ENCODE measurements around the gene RSPH3.
"Not testable (repeated sequence)": the region's sequence is repeated elsewhere in the genome, so short reads cannot be mapped to it uniquely, and the experiment has no call there.

The RSPH3 gene

GRCh38 chr6:159023893-159024292 lies 23.9 kb upstream of the RSPH3 start:
- no peak for DNase-seq (ENCODE audit: low read depth)

GRCh38 chr6:159020011-159020410 lies 20.0 kb upstream of the RSPH3 start:
- no peak for DNase-seq (ENCODE audit: low read depth)

- no peak for DNase-seq (ENCODE audit: low read depth)
Measured at GRCh38 chr6:159017757-159018559, 18.0 kb upstream of the RSPH3 start.

- no peak for DNase-seq (ENCODE audit: low read depth)
Measured at GRCh38 chr6:159014406-159014805, 14.4 kb upstream of the RSPH3 start.

- DNase-seq (ENCODE audit: low read depth): no peak
Measured at GRCh38 chr6:159013229-159013628, 13.2 kb upstream of the RSPH3 start.

- DNase-seq (ENCODE audit: low read depth): no peak
Measured at GRCh38 chr6:159012201-159012600, 12.2 kb upstream of the RSPH3 start.

- not testable (repeated sequence) for DNase-seq (ENCODE audit: low read depth)
Measured at GRCh38 chr6:159010037-159010612, 10.1 kb upstream of the RSPH3 start.

- no peak for DNase-seq (ENCODE audit: low read depth)
Measured at GRCh38 chr6:159008656-159009288, 8.8 kb upstream of the RSPH3 start.

GRCh38 chr6:159007510-159007909 lies 7.5 kb upstream of the RSPH3 start:
- no peak for DNase-seq (ENCODE audit: low read depth)

GRCh38 chr6:159005436-159005835 lies 5.4 kb upstream of the RSPH3 start:
- DNase-seq (ENCODE audit: low read depth): no peak

- no peak for DNase-seq (ENCODE audit: low read depth)
Measured at GRCh38 chr6:159004592-159004991, 4.6 kb upstream of the RSPH3 start.

- DNase-seq (ENCODE audit: low read depth): no peak
Measured at GRCh38 chr6:159002432-159003155, 2.6 kb upstream of the RSPH3 start.

GRCh38 chr6:158999154-158999665 lies 792 bp downstream of the RSPH3 start:
- no peak for DNase-seq (ENCODE audit: low read depth)

- no peak for DNase-seq (ENCODE audit: low read depth)
Measured at GRCh38 chr6:158996856-158997255, 3.1 kb downstream of the RSPH3 start.

GRCh38 chr6:158993639-158994038 lies 6.4 kb downstream of the RSPH3 start:
- no peak for DNase-seq (ENCODE audit: low read depth)

GRCh38 chr6:158991017-158991723 lies 8.8 kb downstream of the RSPH3 start:
- DNase-seq (ENCODE audit: low read depth): no peak

GRCh38 chr6:158989711-158990110 lies 10.3 kb downstream of the RSPH3 start:
- DNase-seq (ENCODE audit: low read depth): not testable (repeated sequence)

GRCh38 chr6:158988477-158988876 lies 11.5 kb downstream of the RSPH3 start:
- no peak for DNase-seq (ENCODE audit: low read depth)

- DNase-seq (ENCODE audit: low read depth): no peak
Measured at GRCh38 chr6:158987657-158988056, 12.3 kb downstream of the RSPH3 start.

GRCh38 chr6:158978757-158979156 lies 21.2 kb downstream of the RSPH3 start:
- no peak for DNase-seq (ENCODE audit: low read depth)

GRCh38 chr6:158977382-158977781 lies 22.6 kb downstream of the RSPH3 start:
- no peak for DNase-seq (ENCODE audit: low read depth)

Data from activated T-cell treated with anti-CD3 and anti-CD28 coated beads for 1 hour (primary cell).